Thyroid gland (tissue), 4 donors: ENCODE measurements around the gene CDC42SE2.

Experiments
- POLR2A ChIP-seq, 2 donors: fragments of 450-650 bp; IDR thresholded peaks; one replicate each; pipeline ENCODE4 v1.6.1; 2017; ENCODE audit warnings: antibody characterized with exemption in 2 of 2, mild to moderate bottlenecking in 2 of 2, moderate library complexity in 1 of 2
- TF ChIP-seq, protein P1 (sequence below), 6 experiments: fragments of 200-600 bp in 3 of 6; fragments of 450-650 bp in 3 of 6; sonication (generic) in 3 of 6; IDR thresholded peaks; one replicate each; pipeline ENCODE4 v1.5.1; 2016 to 2019; ENCODE audit warnings: antibody characterized with exemption in 6 of 6, mild to moderate bottlenecking in 2 of 6, inconsistent platforms in 1 of 6, moderate library complexity in 1 of 6

DNA sequence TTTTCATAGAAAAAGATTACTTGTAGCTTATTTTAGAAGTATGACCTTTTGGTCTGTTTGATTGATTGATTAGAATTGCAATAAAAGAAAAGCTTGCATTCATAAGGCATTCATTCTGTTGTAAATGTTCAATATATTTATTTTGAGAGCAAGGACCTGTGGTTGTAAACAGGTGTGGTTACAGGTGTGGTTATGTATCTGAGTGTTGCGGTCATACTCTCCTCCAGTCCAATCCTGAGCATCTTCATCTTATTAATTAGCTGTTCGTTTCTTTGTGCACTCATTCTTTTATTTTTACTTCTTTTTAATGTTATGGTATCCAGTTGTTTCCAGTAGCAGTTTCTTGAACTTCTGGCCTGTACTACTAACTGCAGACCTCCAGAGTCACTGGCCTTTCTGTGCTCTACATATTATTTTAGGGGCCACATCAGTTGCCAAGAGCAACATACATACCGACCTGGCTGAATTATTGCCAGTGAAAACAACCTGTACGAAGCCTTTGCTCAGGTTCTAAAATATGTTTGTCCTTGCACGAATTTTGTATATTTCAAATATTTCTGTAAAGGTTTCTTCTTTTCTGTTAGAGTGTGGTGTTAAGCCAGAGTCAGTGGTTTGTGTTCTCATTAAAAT, 128.7 kb downstream of the CDC42SE2 start:
- TF ChIP-seq, protein P1, sequence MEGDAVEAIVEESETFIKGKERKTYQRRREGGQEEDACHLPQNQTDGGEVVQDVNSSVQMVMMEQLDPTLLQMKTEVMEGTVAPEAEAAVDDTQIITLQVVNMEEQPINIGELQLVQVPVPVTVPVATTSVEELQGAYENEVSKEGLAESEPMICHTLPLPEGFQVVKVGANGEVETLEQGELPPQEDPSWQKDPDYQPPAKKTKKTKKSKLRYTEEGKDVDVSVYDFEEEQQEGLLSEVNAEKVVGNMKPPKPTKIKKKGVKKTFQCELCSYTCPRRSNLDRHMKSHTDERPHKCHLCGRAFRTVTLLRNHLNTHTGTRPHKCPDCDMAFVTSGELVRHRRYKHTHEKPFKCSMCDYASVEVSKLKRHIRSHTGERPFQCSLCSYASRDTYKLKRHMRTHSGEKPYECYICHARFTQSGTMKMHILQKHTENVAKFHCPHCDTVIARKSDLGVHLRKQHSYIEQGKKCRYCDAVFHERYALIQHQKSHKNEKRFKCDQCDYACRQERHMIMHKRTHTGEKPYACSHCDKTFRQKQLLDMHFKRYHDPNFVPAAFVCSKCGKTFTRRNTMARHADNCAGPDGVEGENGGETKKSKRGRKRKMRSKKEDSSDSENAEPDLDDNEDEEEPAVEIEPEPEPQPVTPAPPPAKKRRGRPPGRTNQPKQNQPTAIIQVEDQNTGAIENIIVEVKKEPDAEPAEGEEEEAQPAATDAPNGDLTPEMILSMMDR (IDR thresholded peaks at IDR 0.05) = no peak
- TF ChIP-seq POLR2A (IDR thresholded peaks at IDR 0.05) = no peak
